Activated naive CD8-positive, alpha-beta T cell (primary cell): Measurements from ENCODE around the gene RBL2.

ENCODE experiments used
- H3K27ac Mint-ChIP-seq: one replicate; pipeline ENCODE4 v1.8.0; 2021; ENCODE audit warnings: mixed read lengths
- H3K27me3 Mint-ChIP-seq: one replicate; pipeline ENCODE4 v1.8.0; 2021; ENCODE audit warnings: mixed read lengths
- H3K36me3 Mint-ChIP-seq: one replicate; pipeline ENCODE4 v1.8.0; 2021; ENCODE audit warnings: mixed read lengths
- H3K4me1 Mint-ChIP-seq: one replicate; pipeline ENCODE4 v1.8.0; 2021; ENCODE audit warnings: low read depth, mixed read lengths
- H3K4me3 Mint-ChIP-seq: one replicate; pipeline ENCODE4 v1.8.0; 2021; ENCODE audit warnings: mild to moderate bottlenecking, mixed read lengths
- H3K9me3 Mint-ChIP-seq: one replicate; pipeline ENCODE4 v1.8.0; 2021; ENCODE audit warnings: low read depth, mixed read lengths

RBL2 gene

DNA sequence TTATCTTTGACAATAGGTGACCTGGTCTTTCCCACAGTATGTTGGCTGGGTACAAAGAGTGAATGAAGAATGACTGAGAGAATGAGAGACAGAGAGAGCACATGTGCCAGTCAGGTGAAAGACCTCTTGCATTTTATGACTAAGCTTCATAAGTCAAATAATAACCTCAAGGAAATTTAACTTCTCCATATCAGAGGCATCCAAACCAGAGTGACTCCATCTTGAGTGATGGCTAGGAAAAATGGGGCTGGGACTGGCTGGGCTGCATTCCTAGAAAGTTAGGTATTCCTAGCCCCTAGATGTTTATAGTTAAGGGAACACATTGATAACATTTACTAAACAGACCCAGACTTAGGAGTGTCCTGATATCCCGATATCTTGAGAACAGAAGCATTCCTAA is 3.9 kb upstream of the RBL2 start:
- H3K4me1 Mint-ChIP-seq: peaks cover 7% of the 10 kb centered on the region
- H3K27me3 Mint-ChIP-seq: no peaks in the 10 kb centered on the region
- H3K9me3 Mint-ChIP-seq: no peaks in the 10 kb centered on the region
- H3K4me3 Mint-ChIP-seq: no peak overlapping the region
- no peak overlapping the region for H3K27ac Mint-ChIP-seq
- peaks cover 3% of the 10 kb centered on the region for H3K36me3 Mint-ChIP-seq

DNA sequence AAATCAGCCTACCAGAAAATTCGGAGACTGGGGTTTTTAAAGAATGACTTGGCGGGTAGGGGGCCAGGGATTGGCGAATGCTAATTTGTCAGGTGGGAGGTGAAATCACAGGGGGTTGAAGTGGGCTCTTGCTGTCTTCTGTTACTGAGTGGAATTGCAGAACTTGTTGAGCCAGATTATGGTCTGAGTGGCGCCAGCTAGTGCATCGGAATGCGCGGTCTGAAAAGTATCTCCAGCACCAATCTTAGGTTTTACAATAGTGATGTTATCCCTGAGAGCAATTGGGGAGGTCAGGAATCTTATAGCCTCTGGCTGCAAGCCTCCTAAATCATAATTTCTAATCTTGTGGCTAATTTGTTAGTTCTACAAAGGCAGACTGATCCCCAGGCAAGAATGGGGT is 762 bp upstream of the RBL2 start:
- H3K4me3 Mint-ChIP-seq: peak overlapping the region; percentile 86
- H3K9me3 Mint-ChIP-seq: no peaks in the 10 kb centered on the region
- no peaks in the 10 kb centered on the region for H3K27me3 Mint-ChIP-seq
- H3K36me3 Mint-ChIP-seq: peaks cover 6% of the 10 kb centered on the region
- H3K27ac Mint-ChIP-seq: peak overlapping the region; percentile 86
- peaks cover 37% of the 10 kb centered on the region for H3K4me1 Mint-ChIP-seq

GRCh38 chr16:53433930-53434376 is 318 bp upstream of the RBL2 start:
- Mint-ChIP-seq H3K4me1 (peaks cover 39% of the 10 kb centered on the region), H3K4me3 (peak overlapping the region; percentile 86), H3K27ac (peak overlapping the region; percentile 86), H3K36me3 (peaks cover 6% of the 10 kb centered on the region), H3K27me3 (no peaks in the 10 kb centered on the region), H3K9me3 (no peaks in the 10 kb centered on the region)

GRCh38 chr16:53435066-53435688 is 906 bp downstream of the RBL2 start:
- H3K4me1 Mint-ChIP-seq: peaks cover 46% of the 10 kb centered on the region

GRCh38 chr16:53440125-53440524 is 5.9 kb downstream of the RBL2 start:
- Mint-ChIP-seq H3K27me3 (no peaks in the 10 kb centered on the region), H3K36me3 (peaks cover 15% of the 10 kb centered on the region), H3K27ac (no peak overlapping the region), H3K9me3 (no peaks in the 10 kb centered on the region), H3K4me3 (no peak overlapping the region), H3K4me1 (peaks cover 53% of the 10 kb centered on the region)

More at GRCh38 chr16:53435066-53435688, 906 bp downstream of the RBL2 start:
- H3K4me3 Mint-ChIP-seq: peak overlapping the region; percentile 97
- H3K36me3 Mint-ChIP-seq: peaks cover 3% of the 10 kb centered on the region
- H3K9me3 Mint-ChIP-seq: no peaks in the 10 kb centered on the region
- no peaks in the 10 kb centered on the region for H3K27me3 Mint-ChIP-seq
- peak overlapping the region; percentile 97 for H3K27ac Mint-ChIP-seq

DNA sequence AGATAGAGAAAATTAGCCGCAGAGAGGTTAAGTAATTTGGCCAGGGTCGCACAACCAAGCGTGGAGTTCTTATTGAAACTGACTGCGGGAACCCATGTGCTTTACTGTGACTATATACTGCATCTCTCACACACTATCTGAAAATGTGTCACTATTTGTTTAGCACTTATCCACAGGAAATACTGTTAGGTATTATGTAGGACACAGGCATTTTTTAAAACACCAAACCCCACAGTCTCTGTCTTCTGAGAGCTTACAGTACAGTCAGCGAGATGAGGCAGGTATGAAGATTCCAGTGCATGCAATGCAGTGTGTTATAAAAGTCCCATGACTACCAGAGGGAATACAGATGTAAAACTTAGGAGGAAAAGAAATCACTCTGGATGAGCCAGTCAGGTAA is 11.3 kb downstream of the RBL2 start:
- Mint-ChIP-seq H3K4me3 (peak overlapping the region; percentile 1), H3K36me3 (peaks cover 14% of the 10 kb centered on the region), H3K27ac (peak overlapping the region; percentile 71), H3K9me3 (no peaks in the 10 kb centered on the region), H3K4me1 (peaks cover 57% of the 10 kb centered on the region), H3K27me3 (no peaks in the 10 kb centered on the region)

- no peaks in the 10 kb centered on the region for H3K27me3 Mint-ChIP-seq
- peaks cover 58% of the 10 kb centered on the region for H3K4me1 Mint-ChIP-seq
- H3K36me3 Mint-ChIP-seq: peaks cover 14% of the 10 kb centered on the region
- H3K27ac Mint-ChIP-seq: peak overlapping the region; percentile 71
- H3K4me3 Mint-ChIP-seq: no peak overlapping the region
- H3K9me3 Mint-ChIP-seq: no peaks in the 10 kb centered on the region
Measured at GRCh38 chr16:53446090-53446489, 11.8 kb downstream of the RBL2 start.

DNA sequence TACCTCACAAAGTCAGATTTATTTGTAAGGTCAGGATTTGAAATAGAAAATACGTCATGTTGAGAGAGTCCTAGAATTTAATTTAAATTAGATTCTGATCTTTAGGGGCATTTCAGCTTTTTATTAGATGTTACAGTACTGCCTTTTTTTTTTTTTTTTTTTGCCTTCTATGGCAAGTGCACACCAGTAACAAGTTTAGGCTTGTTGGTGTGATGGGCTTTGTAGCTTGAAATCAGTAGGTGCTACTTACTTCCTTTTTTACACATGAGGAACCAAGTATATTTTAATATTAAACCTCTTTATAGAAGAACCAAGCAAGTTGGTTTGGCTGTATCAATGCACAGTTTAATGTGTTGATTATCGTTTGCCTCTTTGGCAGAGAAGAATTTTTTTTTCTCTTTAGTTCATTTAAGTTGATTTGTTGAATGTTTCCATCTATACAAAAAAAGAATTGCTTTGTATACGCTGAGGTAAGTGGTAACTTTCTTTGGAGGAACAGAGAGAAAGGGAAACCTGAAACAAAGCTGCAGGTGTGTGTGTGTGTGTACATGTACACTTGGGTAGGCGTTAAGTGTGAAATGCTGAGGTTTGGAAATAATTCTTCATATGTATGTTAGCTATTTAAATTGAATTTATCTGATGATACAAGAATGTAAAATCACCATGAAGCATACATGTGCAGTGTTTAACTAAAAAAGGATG is 15.7 kb downstream of the RBL2 start:
- peaks cover 4% of the 10 kb centered on the region for H3K36me3 Mint-ChIP-seq
- no peaks in the 10 kb centered on the region for H3K9me3 Mint-ChIP-seq
- H3K27ac Mint-ChIP-seq: peak overlapping the region; percentile 87
- H3K27me3 Mint-ChIP-seq: no peaks in the 10 kb centered on the region
- H3K4me3 Mint-ChIP-seq: peak overlapping the region; percentile 84
- H3K4me1 Mint-ChIP-seq: peaks cover 75% of the 10 kb centered on the region

DNA sequence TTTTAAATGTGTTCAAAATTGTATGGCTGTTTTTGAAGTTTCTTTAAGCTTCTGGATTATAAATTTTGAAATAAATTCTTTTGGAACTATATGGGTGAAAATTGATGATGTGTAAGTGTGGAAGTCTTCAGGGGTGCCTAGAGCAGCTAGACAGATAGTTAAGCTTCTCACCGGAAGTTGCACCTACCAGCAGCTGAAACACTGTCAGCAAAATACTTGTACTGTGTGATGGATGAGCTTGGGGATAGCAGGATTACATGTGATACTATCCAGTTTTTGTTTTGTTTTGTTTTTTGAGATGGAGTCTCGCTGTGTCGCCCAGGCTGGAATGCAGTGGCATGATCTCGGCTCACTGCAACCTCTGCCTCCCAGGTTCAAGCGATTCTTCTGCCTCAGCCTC is 19.7 kb downstream of the RBL2 start:
- no peaks in the 10 kb centered on the region for H3K9me3 Mint-ChIP-seq
- H3K27ac Mint-ChIP-seq: peak overlapping the region; percentile 94
- H3K27me3 Mint-ChIP-seq: no peaks in the 10 kb centered on the region
- peaks cover 85% of the 10 kb centered on the region for H3K4me1 Mint-ChIP-seq
- peak overlapping the region; percentile 69 for H3K4me3 Mint-ChIP-seq
- H3K36me3 Mint-ChIP-seq: peaks cover 19% of the 10 kb centered on the region

DNA sequence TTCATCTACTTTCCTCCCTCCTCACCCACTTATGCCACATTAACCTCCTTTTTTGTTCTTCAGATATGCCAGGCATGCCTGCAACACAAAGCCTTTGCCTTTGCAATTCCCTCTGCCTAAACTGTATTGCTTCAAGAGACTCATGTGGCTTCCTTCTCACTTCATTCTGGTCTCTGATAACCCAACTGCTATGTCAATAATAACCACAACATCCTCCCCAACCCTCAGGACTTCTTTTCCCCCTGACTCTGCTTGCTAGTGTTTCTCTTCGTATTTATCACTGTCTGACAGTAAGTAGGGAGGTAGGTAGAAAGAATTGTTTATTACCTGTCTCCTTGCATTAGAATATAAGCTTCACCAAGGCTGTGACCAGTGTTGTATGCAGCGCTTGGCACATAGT is 22.4 kb downstream of the RBL2 start:
- Mint-ChIP-seq H3K36me3 (peaks cover 28% of the 10 kb centered on the region), H3K27ac (peak overlapping the region; percentile 94), H3K9me3 (no peaks in the 10 kb centered on the region), H3K27me3 (no peaks in the 10 kb centered on the region), H3K4me3 (peak overlapping the region; percentile 84), H3K4me1 (peaks cover 90% of the 10 kb centered on the region)

DNA sequence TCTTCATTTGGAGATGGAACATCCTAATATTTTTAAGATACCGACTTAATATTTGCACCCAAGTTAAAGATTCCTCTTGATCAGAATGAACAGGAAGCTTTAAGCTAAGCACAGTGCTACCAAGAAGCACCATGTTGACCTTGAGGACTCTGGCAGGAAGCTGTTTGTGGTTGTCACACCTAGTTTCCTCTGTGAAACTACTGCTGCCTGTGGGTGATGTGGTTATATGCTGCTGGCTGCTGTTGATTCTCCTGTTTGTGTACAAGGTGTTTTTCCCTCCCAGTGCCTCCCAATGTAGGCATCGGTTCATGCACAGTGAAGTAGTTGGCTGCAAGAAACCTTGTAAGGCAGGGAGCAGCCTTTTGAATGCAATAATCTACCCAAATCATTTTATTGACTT is 23.4 kb downstream of the RBL2 start:
- peak overlapping the region; percentile 84 for H3K4me3 Mint-ChIP-seq
- no peaks in the 10 kb centered on the region for H3K27me3 Mint-ChIP-seq
- H3K36me3 Mint-ChIP-seq: peaks cover 33% of the 10 kb centered on the region
- H3K9me3 Mint-ChIP-seq: no peaks in the 10 kb centered on the region
- H3K4me1 Mint-ChIP-seq: peaks cover 91% of the 10 kb centered on the region
- peak overlapping the region; percentile 94 for H3K27ac Mint-ChIP-seq

DNA sequence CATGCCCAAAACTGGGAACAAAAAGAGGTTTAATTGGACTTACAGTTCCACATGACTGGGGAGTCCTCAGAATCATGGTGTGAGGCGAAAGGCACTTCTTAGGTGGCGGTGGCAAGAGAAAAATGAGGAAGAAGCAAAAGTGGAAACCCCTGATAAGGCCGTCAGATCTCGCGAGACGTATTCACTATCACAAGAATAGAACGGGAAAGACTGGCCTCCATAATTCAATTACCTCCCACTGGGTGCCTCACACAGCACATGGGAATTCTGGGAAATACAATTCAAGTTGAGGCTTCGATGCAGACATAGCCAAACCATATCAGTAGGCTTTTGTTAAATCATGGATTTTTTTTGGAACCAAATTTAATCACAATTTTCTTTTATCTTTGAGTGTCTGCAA is 24.4 kb downstream of the RBL2 start:
- H3K27me3 Mint-ChIP-seq: no peaks in the 10 kb centered on the region
- peaks cover 90% of the 10 kb centered on the region for H3K4me1 Mint-ChIP-seq
- peaks cover 33% of the 10 kb centered on the region for H3K36me3 Mint-ChIP-seq
- no peaks in the 10 kb centered on the region for H3K9me3 Mint-ChIP-seq
- H3K4me3 Mint-ChIP-seq: peak overlapping the region; percentile 51
- H3K27ac Mint-ChIP-seq: peak overlapping the region; percentile 94

- peaks cover 22% of the 10 kb centered on the region for H3K36me3 Mint-ChIP-seq
- H3K4me1 Mint-ChIP-seq: peaks cover 67% of the 10 kb centered on the region
- peak overlapping the region; percentile 85 for H3K27ac Mint-ChIP-seq
- no peaks in the 10 kb centered on the region for H3K9me3 Mint-ChIP-seq
- H3K4me3 Mint-ChIP-seq: peak overlapping the region; percentile 57
- H3K27me3 Mint-ChIP-seq: no peaks in the 10 kb centered on the region
Measured at GRCh38 chr16:53465606-53466280, 31.5 kb downstream of the RBL2 start.

- Mint-ChIP-seq H3K36me3 (peaks cover 59% of the 10 kb centered on the region), H3K4me3 (peak overlapping the region; percentile 38), H3K4me1 (peaks cover 69% of the 10 kb centered on the region), H3K9me3 (no peaks in the 10 kb centered on the region), H3K27me3 (no peaks in the 10 kb centered on the region), H3K27ac (peak overlapping the region; percentile 70)
Measured at GRCh38 chr16:53476867-53477266, 42.6 kb downstream of the RBL2 start.

DNA sequence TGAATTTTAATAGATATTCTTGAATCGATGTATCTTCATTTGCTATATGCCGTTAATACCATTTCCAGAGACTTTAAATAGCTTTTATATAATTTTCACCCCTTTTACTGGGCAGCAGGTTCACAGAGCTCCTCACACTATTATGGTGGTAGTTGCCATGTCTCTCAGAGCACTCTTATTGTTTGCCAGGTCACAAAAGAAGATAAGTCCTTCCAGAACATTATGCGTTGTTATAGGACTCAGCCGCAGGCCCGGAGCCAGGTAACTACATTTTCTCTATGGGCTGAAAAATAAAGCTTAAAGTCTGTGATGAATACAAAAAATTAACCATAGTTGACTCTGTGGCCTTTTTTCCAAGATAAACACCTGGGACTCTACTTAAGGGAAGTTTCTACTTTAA is 44.7 kb downstream of the RBL2 start:
- Mint-ChIP-seq H3K36me3 (peaks cover 51% of the 10 kb centered on the region), H3K4me3 (no peak overlapping the region), H3K27ac (peak overlapping the region; percentile 75), H3K27me3 (no peaks in the 10 kb centered on the region), H3K4me1 (peaks cover 61% of the 10 kb centered on the region), H3K9me3 (peaks cover 4% of the 10 kb centered on the region)
